ENCODE data around the gene GREM1. TPM values are rescaled to one million over a fixed set of nuclear protein-coding genes. Genes with fewer than 3 reads are reported as not detected.

The GREM1 gene
- polyA plus RNA-seq, 3 donors: 0.12 to 0.20 (median 0.14) TPM

DNA sequence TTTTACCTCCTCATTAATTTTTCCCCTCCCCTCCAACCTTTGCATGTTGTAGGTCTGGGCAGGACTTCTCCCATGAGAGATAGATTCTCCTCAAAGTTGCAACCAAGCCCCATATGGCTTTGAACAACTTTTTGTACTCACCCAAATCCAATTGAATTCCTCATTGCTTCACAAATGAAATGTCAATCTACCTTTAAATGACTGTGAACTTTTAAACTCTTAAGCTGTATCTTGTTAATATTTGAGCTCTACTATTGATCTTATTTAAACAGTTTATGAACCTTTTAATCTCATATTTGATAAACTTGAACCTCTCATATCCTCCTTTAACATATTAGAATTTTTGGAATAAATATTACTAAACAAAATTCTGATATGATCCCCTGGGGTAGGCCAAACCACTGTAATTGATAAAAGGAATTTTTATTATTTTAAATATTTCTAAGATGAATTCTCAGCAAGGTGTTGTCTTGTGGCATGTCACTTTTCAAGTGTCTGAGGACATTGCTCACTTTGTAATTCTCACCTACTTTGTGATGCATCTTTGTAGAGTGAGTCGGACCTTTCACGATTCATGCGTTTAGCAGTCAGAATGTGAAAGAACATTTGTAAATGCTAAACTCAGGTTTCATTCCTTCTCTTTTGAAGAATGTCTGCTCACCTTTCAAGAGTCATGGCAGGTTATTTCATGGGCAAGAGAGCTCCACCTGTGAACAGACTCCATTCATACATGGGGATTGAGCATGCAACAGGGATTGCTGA is 23.4 kb upstream of the GREM1 start:
- DNase-seq (ENCODE audit: low read depth in 3 of 3, low spot score in 2 of 3): no peak

DNA sequence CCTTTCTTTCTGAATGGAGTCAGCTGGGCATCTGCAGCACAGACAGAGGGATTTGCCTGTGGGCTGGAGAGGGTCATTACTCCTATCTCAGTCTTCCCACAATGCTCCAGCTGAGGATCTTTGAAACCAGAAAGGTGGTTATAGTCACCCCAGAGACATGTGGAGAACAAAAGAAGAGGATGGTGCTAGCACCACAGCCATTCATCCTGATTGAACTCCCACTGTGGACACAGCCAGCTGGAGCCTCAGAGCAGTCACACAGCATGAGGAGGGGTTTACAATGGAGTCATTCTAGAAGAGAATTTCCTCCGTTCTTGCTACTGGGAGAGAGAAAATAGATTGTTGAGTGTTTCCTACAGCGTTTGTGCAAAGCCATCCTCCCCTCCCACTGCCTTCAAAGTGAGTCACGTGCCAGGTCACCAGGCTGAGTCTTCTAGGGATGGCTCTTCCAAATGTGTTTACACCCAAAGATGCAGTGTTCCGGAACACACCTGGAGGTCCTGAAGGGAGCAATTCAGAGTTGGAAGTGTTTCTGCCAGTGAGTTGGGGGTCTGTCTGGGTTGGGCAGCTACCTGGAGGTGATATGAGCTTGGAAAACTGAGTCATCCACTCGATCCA is 18.9 kb upstream of the GREM1 start:
- no peak for DNase-seq (ENCODE audit: low read depth in 3 of 3, low spot score in 2 of 3)

DNA sequence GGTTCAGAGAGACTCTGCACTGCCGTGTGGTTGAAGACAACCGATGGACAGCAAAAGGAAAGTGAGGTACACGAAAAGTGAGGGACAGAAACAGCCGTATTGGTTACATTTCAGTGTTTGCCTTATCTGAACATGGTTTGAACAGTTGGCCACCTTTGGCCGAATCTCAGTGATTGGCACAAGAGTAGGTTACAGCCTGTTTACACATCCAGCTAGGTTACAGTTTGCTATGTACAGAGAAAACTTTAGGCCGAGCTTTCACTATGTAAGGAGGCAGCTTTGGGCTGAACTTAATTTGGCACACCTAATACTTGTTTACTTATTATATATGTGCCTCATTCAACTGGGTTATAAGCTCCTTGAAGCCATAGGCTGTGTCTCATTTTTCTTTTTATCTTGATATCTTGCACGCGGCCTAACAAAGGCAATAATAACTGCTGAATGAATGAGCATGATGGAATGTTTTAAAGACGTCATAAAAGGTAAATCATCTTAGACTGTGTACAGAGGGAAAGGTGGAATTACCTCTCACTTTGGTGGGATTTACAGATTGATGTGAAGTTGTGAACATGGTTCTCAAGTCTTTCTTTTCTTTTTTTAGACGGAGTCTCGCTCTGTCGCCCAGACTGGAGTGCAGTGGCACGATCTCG is 17.2 kb upstream of the GREM1 start:
- no peak for DNase-seq (ENCODE audit: low read depth in 3 of 3, low spot score in 2 of 3)

- DNase-seq (ENCODE audit: low read depth in 3 of 3, low spot score in 2 of 3): no peak
Measured at GRCh38 chr15:32701863-32702262, 15.9 kb upstream of the GREM1 start.

DNA sequence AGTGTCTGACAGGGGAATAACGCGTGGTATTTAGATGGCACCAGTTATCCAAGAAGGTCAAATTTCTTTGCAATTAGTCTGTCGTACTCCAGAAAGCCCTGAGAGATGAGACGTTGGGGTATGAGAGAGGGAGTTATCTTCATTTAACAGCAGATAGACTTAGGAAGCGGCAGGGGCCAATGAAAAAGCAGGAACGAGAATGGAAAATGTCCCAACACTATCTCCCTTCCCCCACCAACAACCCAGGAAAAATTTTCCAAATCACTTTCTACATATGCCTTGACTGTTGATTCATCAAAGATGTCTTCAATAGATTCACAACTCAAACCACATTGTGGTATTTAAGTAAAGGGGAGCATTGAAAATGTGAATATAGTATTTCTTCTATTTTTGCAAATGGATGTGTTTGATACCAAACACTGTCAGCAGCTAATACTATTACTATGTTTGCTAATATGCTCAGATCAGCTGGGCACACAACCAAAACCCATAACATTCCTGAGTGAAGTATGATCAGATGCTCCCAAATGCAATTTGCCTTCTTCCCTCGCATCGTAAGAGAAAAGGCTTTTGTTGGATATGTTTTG is 13.3 kb upstream of the GREM1 start:
- DNase-seq (ENCODE audit: low read depth in 3 of 3, low spot score in 2 of 3): no peak

DNA sequence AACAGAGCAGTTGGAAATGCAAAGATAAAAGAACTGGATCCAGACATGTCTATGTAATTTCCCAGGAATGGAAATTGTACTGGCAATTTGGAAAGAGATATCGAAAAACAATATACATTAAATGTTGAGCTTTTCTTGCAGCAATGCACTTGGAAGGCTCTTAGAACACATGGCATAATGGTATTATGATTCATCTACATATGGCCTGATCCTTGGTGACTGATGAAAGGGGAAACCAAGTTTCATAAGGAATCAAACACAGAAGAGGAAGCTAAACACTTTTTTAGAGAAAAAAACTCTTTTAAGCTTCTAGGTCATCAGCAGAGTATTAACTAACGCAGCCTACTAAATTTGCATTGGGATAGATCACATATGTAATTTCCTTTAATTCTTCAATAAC is 12.4 kb upstream of the GREM1 start:
- no peak for DNase-seq (ENCODE audit: low read depth in 3 of 3, low spot score in 2 of 3)

- no peak for DNase-seq (ENCODE audit: low read depth in 3 of 3, low spot score in 2 of 3)
Measured at GRCh38 chr15:32706704-32707103, 11.1 kb upstream of the GREM1 start.

GRCh38 chr15:32707436-32707835 is 10.4 kb upstream of the GREM1 start:
- no peak for DNase-seq (ENCODE audit: low read depth in 3 of 3, low spot score in 2 of 3)

- DNase-seq (ENCODE audit: low read depth in 3 of 3, low spot score in 2 of 3): no peak
Measured at GRCh38 chr15:32709295-32710033, 8.3 kb upstream of the GREM1 start.

GRCh38 chr15:32715276-32715675 is 2.5 kb upstream of the GREM1 start:
- no peak for DNase-seq (ENCODE audit: low read depth in 3 of 3, low spot score in 2 of 3)

GRCh38 chr15:32716216-32716914 is 1.4 kb upstream of the GREM1 start:
- DNase-seq (ENCODE audit: low read depth in 3 of 3, low spot score in 2 of 3): no peak

GRCh38 chr15:32716915-32717425 is 834 bp upstream of the GREM1 start:
- no peak for DNase-seq (ENCODE audit: low read depth in 3 of 3, low spot score in 2 of 3)

GRCh38 chr15:32718227-32718820 is 520 bp downstream of the GREM1 start:
- no peak for DNase-seq (ENCODE audit: low read depth in 3 of 3, low spot score in 2 of 3)

DNA sequence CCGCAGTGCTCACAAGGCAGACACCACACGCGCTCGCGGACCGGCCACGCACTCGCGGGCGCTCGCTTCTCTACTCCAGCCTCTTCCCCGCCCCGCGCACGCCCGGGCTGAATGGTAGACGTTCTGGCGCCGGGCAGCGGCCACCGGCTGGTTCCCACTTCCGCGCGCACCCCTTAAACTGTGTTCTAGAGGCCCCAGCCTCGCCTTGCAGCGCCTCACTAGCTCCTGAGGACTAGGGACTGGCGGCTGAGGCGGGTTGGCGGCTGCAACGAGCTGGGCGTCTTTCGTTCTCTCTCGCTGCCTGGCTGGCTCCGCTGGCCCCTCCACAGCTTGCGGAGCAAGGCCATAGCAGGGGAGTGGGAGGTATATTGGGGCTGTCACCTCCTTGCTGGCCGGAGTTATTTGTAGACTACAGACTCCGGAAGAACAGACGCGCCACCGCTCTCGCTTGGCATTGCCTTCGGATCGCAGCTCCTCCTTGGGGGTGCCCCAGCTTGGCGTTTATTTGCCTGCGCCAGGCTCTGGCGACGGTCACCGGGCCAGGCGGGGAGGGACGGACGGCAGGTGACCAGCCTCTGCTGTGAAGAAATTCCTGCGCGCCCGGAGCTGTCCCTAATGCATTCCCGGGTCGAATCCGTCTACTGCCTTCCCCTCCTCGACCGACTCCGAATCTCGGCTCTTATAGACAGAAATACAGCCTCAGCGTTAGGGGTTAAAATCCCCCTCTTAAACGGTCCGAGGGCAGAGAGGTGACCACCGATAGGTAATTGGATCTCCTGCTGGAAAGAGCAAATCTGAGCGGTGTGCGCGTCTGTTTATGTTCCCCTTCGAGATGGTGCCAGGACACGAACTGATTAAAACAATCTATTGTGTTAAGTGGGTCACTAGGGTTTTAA is 1.3 kb downstream of the GREM1 start:
- DNase-seq (ENCODE audit: low read depth in 3 of 3, low spot score in 2 of 3): no peak

DNA sequence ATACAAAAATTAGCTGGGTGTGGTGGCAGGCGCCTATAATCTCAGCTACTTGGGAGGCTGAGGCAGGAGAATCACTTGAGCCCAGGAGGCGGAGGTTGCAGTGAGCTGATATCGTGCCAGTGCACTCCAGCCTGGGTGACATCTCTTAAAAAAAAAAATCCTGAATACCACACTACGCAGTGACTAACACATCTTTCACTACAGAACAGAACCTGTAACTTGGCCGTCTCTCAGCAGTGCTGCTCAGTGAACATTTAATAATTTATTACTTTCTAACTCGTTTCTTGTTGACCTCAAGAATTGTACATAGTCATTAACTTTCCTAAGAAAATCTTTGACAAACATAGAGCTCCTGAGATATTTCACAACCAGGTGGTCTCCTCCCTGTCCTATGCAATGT is 3.8 kb downstream of the GREM1 start:
- DNase-seq (ENCODE audit: low read depth in 3 of 3, low spot score in 2 of 3): no peak

DNA sequence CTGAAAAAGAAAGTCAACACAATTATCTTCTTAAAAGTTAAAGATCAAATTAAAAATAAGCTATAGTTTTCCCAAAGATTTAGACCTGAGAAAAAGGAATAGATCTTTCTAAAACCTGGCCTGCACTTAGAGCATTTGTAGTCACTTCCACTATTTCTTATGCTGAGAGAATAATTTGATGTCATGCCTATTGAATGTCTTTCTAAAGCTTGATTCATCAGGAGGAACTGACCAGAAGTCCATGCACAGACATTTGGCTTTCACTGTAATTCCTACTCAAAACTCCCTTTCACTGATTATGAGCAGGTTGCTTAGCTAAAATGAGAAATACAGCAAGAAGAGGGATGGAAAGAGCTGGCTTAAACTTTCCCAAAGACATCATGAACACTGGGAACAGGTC is 4.3 kb downstream of the GREM1 start:
- no peak for DNase-seq (ENCODE audit: low read depth in 3 of 3, low spot score in 2 of 3)

DNA sequence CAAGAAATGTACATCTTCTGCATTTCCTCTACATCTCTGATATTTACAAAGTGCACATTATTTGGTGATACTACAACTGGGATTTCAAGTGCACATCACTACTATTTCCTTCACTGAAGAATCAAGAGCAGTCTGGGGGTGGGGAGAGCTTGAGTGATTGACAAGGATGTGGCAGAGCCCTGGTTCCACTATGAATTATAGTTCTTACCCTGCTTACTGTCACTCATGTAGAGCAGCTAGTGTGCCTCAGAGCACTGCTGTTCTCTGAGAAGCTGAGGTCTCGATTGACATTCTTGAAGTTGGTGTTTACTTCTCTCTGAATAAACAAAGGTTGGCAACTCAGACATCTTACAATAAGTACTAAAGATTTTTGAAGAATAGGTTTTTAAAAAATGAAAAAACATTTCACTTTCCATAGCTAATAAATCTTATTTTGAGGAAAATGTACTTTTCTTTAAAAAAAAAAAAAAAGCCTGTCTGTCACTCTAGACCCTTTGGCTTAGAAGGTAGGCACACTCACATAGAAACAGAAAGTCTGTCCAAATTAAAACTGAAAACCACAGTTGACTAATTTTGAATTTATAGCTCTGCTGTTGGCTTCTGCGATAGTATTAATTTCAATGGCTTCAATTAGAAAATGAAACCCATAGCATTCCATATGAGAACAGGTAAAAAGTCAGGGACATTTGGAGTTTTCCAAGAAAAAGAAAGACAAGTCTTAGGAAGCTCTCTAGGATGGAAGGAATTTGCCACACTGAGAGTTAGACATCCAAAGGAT is 5.6 kb downstream of the GREM1 start:
- no peak for DNase-seq (ENCODE audit: low read depth in 3 of 3, low spot score in 2 of 3)

Measured in right renal cortex interstitium (tissue), 3 donors.